GM12892 (cell line): ENCODE data around the gene COL6A2.

Source experiments
- POLR2A ChIP-seq: IDR thresholded peaks from 2 replicates; pipeline ENCODE4 v1.6.1; 2011; ENCODE audit warnings: low read depth, low read length, control low read depth
- POLR2AphosphoS5 ChIP-seq: IDR thresholded peaks from 2 replicates; pipeline ENCODE4 v1.6.1; 2011; ENCODE audit warnings: low read depth, low read length, control low read depth
- TAF1 ChIP-seq: IDR thresholded peaks from 2 replicates; pipeline ENCODE4 v1.6.1; 2011; ENCODE audit warnings: low read depth, mild to moderate bottlenecking, control low read depth, low read length, borderline replicate concordance

GRCh38 chr21:46145159-46145839, 47.4 kb downstream of the COL6A2 start:
- TF ChIP-seq POLR2A (no peak), POLR2AphosphoS5 (no peak), TAF1 (no peak)
